Melanocyte of skin (primary cell): ENCODE measurements around the gene RTCB. TPM values are rescaled to one million over a fixed set of nuclear protein-coding genes. Genes with fewer than 3 reads are reported as not detected.

Experiments
- small RNA-seq, 2 donors: library from RNA; depleted of rRNA; stranded (forward); fragments of <200 nt; gene quantifications; one replicate each; pipeline ENCODE3, GENCODE V24; 2012
- total RNA-seq, 2 donors: library from RNA; depleted of rRNA; stranded (reverse); fragments of >200 nt; gene quantifications; 2 replicates each; pipeline ENCODE4 v1.2.3, GENCODE V29; 2012

The RTCB gene
- total RNA-seq: 100 to 1,000 TPM in 1 of 2 donors, 10 to 100 TPM in 1; 81.9 to 144 TPM

GRCh38 chr22:32411829-32412592 is at the start of gene RTCB:
RTCB (minus strand) TSS chr22:32412247; CDS start chr22:32412156, 91 bp downstream.

GRCh38 chr22:32357567-32357966 is 54.5 kb downstream of the RTCB start, which contains the start of gene RFPL3:
RFPL3 (plus strand) TSS chr22:32357867; CDS start chr22:32358072, 205 bp downstream.

Small RNAs within 50 kb of the gene (small RNA-seq; reads per million reads assigned to genes)
- gene AL021937.2 (0 reads per million in 2 donors), gene IGLVIVOR22-2 (0 reads per million in 2 donors), gene RF02171 (0 reads per million in 2 donors), gene RF02172 (0 reads per million in 2 donors)

Other genes starting within 250 kb of the RTCB start
- gene RFPL2, start 207.2 kb downstream of the RTCB start, total RNA-seq: 10 to 100 TPM; 11.3 to 29.6 TPM
- 1 to 10 TPM; 1.3 to 1.4 TPM for gene SLC5A4, start 156.9 kb downstream of the RTCB start, total RNA-seq
- not detected for gene RFPL3, start 54.4 kb downstream of the RTCB start, total RNA-seq
- not detected for gene BPIFC, start 52.2 kb upstream of the RTCB start, total RNA-seq
- 100 to 1,000 TPM; 186 to 247 TPM for gene FBXO7, start 62.6 kb upstream of the RTCB start, total RNA-seq